Activated T-cell treated with anti-CD3 and anti-CD28 coated beads, Interleukin-2, amount 50 U/mL, for 4 hours (primary cell): ENCODE measurements around the gene RERE. TPM values are rescaled to one million over a fixed set of nuclear protein-coding genes. Genes with fewer than 3 reads are reported as not detected.

Experiments used
- ATAC-seq, 2 donors: fragments of 200-7000 bp; cut with Tn5 transposase; one replicate each; pipeline ENCODE4 v1.10.0; 2021
- DNase-seq: peaks from one replicate; pipeline ENCODE4 v3.0.0-alpha.2; 2020
- H3K27me3 Mint-ChIP-seq: one replicate; pipeline ENCODE4 v1.8.0; 2021; ENCODE audit warnings: low read depth, mixed read lengths
- H3K36me3 Mint-ChIP-seq: one replicate; pipeline ENCODE4 v1.8.0; 2022; ENCODE audit warnings: mixed read lengths; ENCODE audit not compliant: insufficient read depth
- H3K4me1 Mint-ChIP-seq: one replicate; pipeline ENCODE4 v1.8.0; 2021; ENCODE audit warnings: low read depth, mixed read lengths
- H3K4me3 Mint-ChIP-seq: one replicate; pipeline ENCODE4 v1.8.0; 2021; ENCODE audit warnings: mild to moderate bottlenecking, moderate library complexity, mixed read lengths
- H3K9me3 Mint-ChIP-seq: one replicate; pipeline ENCODE4 v1.8.0; 2021; ENCODE audit warnings: mixed read lengths
- total RNA-seq, 3 donors: library from RNA; stranded (reverse); gene quantifications; one replicate each; pipeline ENCODE4 v1.2.1, GENCODE V29; 2021

The RERE gene
- total RNA-seq, 3 donors from 2014 or later, result 40.5 to 53.4 (median 47.8) TPM

- no peak overlapping the region for H3K4me3 Mint-ChIP-seq
- peaks cover 6% of the 10 kb centered on the region for H3K36me3 Mint-ChIP-seq
- H3K4me1 Mint-ChIP-seq, result peaks cover 2% of the 10 kb centered on the region
These were observed 469.2 kb downstream of the RERE start for GRCh38 chr1:8348047-8348776.

GRCh38 chr1:8347635-8348034, 469.8 kb downstream of the RERE start:
- Mint-ChIP-seq H3K9me3 (no peaks in the 10 kb centered on the region), H3K27me3 (peaks cover 2% of the 10 kb centered on the region), H3K4me1 (peaks cover 2% of the 10 kb centered on the region), H3K36me3 (peaks cover 3% of the 10 kb centered on the region), H3K4me3 (no peak overlapping the region)
- ATAC-seq (no peak), DNase-seq (no peak)

More at GRCh38 chr1:8348047-8348776, 469.2 kb downstream of the RERE start:
- ATAC-seq (no peak), DNase-seq (no peak)
- no peaks in the 10 kb centered on the region for H3K9me3 Mint-ChIP-seq
- peaks cover 2% of the 10 kb centered on the region for H3K27me3 Mint-ChIP-seq

GRCh38 chr1:8345621-8346415, 471.6 kb downstream of the RERE start:
- no peaks in the 10 kb centered on the region for H3K36me3 Mint-ChIP-seq
- ATAC-seq, result no peak
- DNase-seq, result no peak
- H3K4me3 Mint-ChIP-seq, result no peak overlapping the region
- peaks cover 2% of the 10 kb centered on the region for H3K27me3 Mint-ChIP-seq
- no peaks in the 10 kb centered on the region for H3K9me3 Mint-ChIP-seq
- peaks cover 2% of the 10 kb centered on the region for H3K4me1 Mint-ChIP-seq

- H3K9me3 Mint-ChIP-seq, result no peaks in the 10 kb centered on the region
- ATAC-seq, result no peak
- peaks cover 2% of the 10 kb centered on the region for H3K27me3 Mint-ChIP-seq
- no peak overlapping the region for H3K4me3 Mint-ChIP-seq
- H3K4me1 Mint-ChIP-seq, result peaks cover 2% of the 10 kb centered on the region
- DNase-seq, result no peak
- no peaks in the 10 kb centered on the region for H3K36me3 Mint-ChIP-seq
These were observed 472.4 kb downstream of the RERE start for GRCh38 chr1:8344893-8345507.

- no peaks in the 10 kb centered on the region for H3K4me1 Mint-ChIP-seq
These were observed 473.9 kb downstream of the RERE start for GRCh38 chr1:8343464-8344001.

GRCh38 chr1:8343044-8343443, 474.4 kb downstream of the RERE start:
- DNase-seq, result no peak
- Mint-ChIP-seq H3K9me3 (no peaks in the 10 kb centered on the region), H3K27me3 (no peaks in the 10 kb centered on the region), H3K36me3 (no peaks in the 10 kb centered on the region), H3K4me3 (no peak overlapping the region), H3K4me1 (no peaks in the 10 kb centered on the region)
- ATAC-seq, result no peak

More at GRCh38 chr1:8343464-8344001, 473.9 kb downstream of the RERE start:
- Mint-ChIP-seq H3K27me3 (no peaks in the 10 kb centered on the region), H3K9me3 (no peaks in the 10 kb centered on the region), H3K36me3 (no peaks in the 10 kb centered on the region), H3K4me3 (no peak overlapping the region)
- ATAC-seq (no peak), DNase-seq (no peak)

GRCh38 chr1:8342325-8342724, 475.1 kb downstream of the RERE start:
- ATAC-seq, result no peak
- no peaks in the 10 kb centered on the region for H3K9me3 Mint-ChIP-seq

GRCh38 chr1:8340448-8340847, 477.0 kb downstream of the RERE start:
- no peak for ATAC-seq
- no peaks in the 10 kb centered on the region for H3K4me1 Mint-ChIP-seq
- H3K36me3 Mint-ChIP-seq, result peaks cover 2% of the 10 kb centered on the region
- no peaks in the 10 kb centered on the region for H3K9me3 Mint-ChIP-seq
- H3K27me3 Mint-ChIP-seq, result no peaks in the 10 kb centered on the region
- no peak overlapping the region for H3K4me3 Mint-ChIP-seq
- no peak for DNase-seq

More at GRCh38 chr1:8342325-8342724, 475.1 kb downstream of the RERE start:
- no peak for DNase-seq
- no peaks in the 10 kb centered on the region for H3K36me3 Mint-ChIP-seq
- H3K4me1 Mint-ChIP-seq, result no peaks in the 10 kb centered on the region
- H3K4me3 Mint-ChIP-seq, result no peak overlapping the region
- no peaks in the 10 kb centered on the region for H3K27me3 Mint-ChIP-seq

- Mint-ChIP-seq H3K4me3 (no peak overlapping the region), H3K4me1 (no peaks in the 10 kb centered on the region), H3K9me3 (no peaks in the 10 kb centered on the region), H3K27me3 (no peaks in the 10 kb centered on the region), H3K36me3 (peaks cover 2% of the 10 kb centered on the region)
- ATAC-seq, result no peak
- DNase-seq, result no peak
These were observed 478.2 kb downstream of the RERE start for GRCh38 chr1:8339203-8339600.

GRCh38 chr1:8338526-8339202, 478.8 kb downstream of the RERE start:
- H3K4me1 Mint-ChIP-seq, result no peaks in the 10 kb centered on the region
- ATAC-seq, result no peak
- DNase-seq, result no peak
- H3K27me3 Mint-ChIP-seq, result no peaks in the 10 kb centered on the region
- H3K9me3 Mint-ChIP-seq, result no peaks in the 10 kb centered on the region
- peaks cover 2% of the 10 kb centered on the region for H3K36me3 Mint-ChIP-seq
- no peak overlapping the region for H3K4me3 Mint-ChIP-seq

- H3K27me3 Mint-ChIP-seq, result no peaks in the 10 kb centered on the region
- no peak for ATAC-seq
- H3K4me1 Mint-ChIP-seq, result no peaks in the 10 kb centered on the region
- no peak for DNase-seq
- no peak overlapping the region for H3K4me3 Mint-ChIP-seq
- peaks cover 2% of the 10 kb centered on the region for H3K36me3 Mint-ChIP-seq
- no peaks in the 10 kb centered on the region for H3K9me3 Mint-ChIP-seq
These were observed 479.5 kb downstream of the RERE start for GRCh38 chr1:8337776-8338525.

GRCh38 chr1:8335246-8335645, 482.2 kb downstream of the RERE start:
- Mint-ChIP-seq H3K4me3 (no peak overlapping the region), H3K9me3 (no peaks in the 10 kb centered on the region), H3K27me3 (no peaks in the 10 kb centered on the region), H3K4me1 (no peaks in the 10 kb centered on the region), H3K36me3 (peaks cover 2% of the 10 kb centered on the region)
- DNase-seq, result no peak
- ATAC-seq, result no peak

- DNase-seq (no peak), ATAC-seq (no peak)
- Mint-ChIP-seq H3K4me3 (no peak overlapping the region), H3K36me3 (peaks cover 2% of the 10 kb centered on the region), H3K9me3 (no peaks in the 10 kb centered on the region), H3K4me1 (no peaks in the 10 kb centered on the region), H3K27me3 (no peaks in the 10 kb centered on the region)
These were observed 483.2 kb downstream of the RERE start for GRCh38 chr1:8334106-8334851.
